Memory B cell (primary cell): ENCODE results near the gene NHLRC1.

ENCODE experiments used
- ATAC-seq: fragments of 150-1000 bp; cut with Tn5 transposase; 2 replicates; pipeline ENCODE4 v1.10.0; 2021; ENCODE audit warnings: low read depth, mild to moderate bottlenecking, moderate library complexity
- DNase-seq, 2 donors: peaks; one replicate each; pipeline ENCODE4 v3.0.0; 2022; ENCODE audit warnings: low spot score in 2 of 2
- H3K27ac Mint-ChIP-seq: one replicate; pipeline ENCODE4 v1.8.0; 2022; ENCODE audit warnings: mild to moderate bottlenecking, moderate library complexity, mixed read lengths
- H3K27me3 Mint-ChIP-seq: one replicate; pipeline ENCODE4 v1.8.0; 2022; ENCODE audit warnings: mixed read lengths
- H3K36me3 Mint-ChIP-seq: one replicate; pipeline ENCODE4 v1.8.0; 2022; ENCODE audit warnings: mild to moderate bottlenecking, mixed read lengths
- H3K4me1 Mint-ChIP-seq: one replicate; pipeline ENCODE4 v1.8.0; 2022; ENCODE audit warnings: mixed read lengths
- H3K4me3 Mint-ChIP-seq: one replicate; pipeline ENCODE4 v1.8.0; 2022; ENCODE audit warnings: mild to moderate bottlenecking, moderate library complexity, mixed read lengths
- H3K9me3 Mint-ChIP-seq: one replicate; pipeline ENCODE4 v1.8.0; 2022; ENCODE audit warnings: mixed read lengths

The NHLRC1 gene

GRCh38 chr6:18122128-18123093 is at the start of gene NHLRC1:
TSS of gene NHLRC1 (minus strand) at chr6:18122677. CDS start at chr6:18122606, 71 bp downstream.
- H3K36me3 Mint-ChIP-seq, result no peaks in the 10 kb centered on the region
- H3K4me3 Mint-ChIP-seq, result peak within 1 kb of the TSS; percentile 93
- DNase-seq, result peak; percentile 62 to 72
- peaks cover 8% of the 10 kb centered on the region for H3K4me1 Mint-ChIP-seq
- no peaks in the 10 kb centered on the region for H3K9me3 Mint-ChIP-seq
- peaks cover 2% of the 10 kb centered on the region for H3K27me3 Mint-ChIP-seq
- peak within 1 kb of the TSS; percentile 88 for H3K27ac Mint-ChIP-seq
- peak; percentile 98 for ATAC-seq

- no peaks in the 10 kb centered on the region for H3K9me3 Mint-ChIP-seq
- no peaks in the 10 kb centered on the region for H3K27me3 Mint-ChIP-seq
- peaks cover 3% of the 10 kb centered on the region for H3K4me1 Mint-ChIP-seq
- no peak for ATAC-seq
- H3K36me3 Mint-ChIP-seq, result peaks cover 51% of the 10 kb centered on the region
- no peak overlapping the region for H3K4me3 Mint-ChIP-seq
- DNase-seq, result no peak
- no peak overlapping the region for H3K27ac Mint-ChIP-seq
Observed at GRCh38 chr6:18171871-18172270, 49.4 kb upstream of the NHLRC1 start.

GRCh38 chr6:18168264-18168663 is 45.8 kb upstream of the NHLRC1 start:
- H3K36me3 Mint-ChIP-seq, result peaks cover 33% of the 10 kb centered on the region

GRCh38 chr6:18166312-18167036 is 44.0 kb upstream of the NHLRC1 start:
- no peak for ATAC-seq
- DNase-seq, result no peak
- Mint-ChIP-seq H3K4me1 (peaks cover 2% of the 10 kb centered on the region), H3K4me3 (no peak overlapping the region), H3K27me3 (no peaks in the 10 kb centered on the region), H3K27ac (no peak overlapping the region), H3K9me3 (no peaks in the 10 kb centered on the region), H3K36me3 (peaks cover 37% of the 10 kb centered on the region)

More at GRCh38 chr6:18168264-18168663, 45.8 kb upstream of the NHLRC1 start:
- no peak overlapping the region for H3K4me3 Mint-ChIP-seq
- H3K9me3 Mint-ChIP-seq, result no peaks in the 10 kb centered on the region
- ATAC-seq, result no peak
- H3K4me1 Mint-ChIP-seq, result peaks cover 2% of the 10 kb centered on the region
- no peak for DNase-seq
- H3K27me3 Mint-ChIP-seq, result no peaks in the 10 kb centered on the region
- no peak overlapping the region for H3K27ac Mint-ChIP-seq

- Mint-ChIP-seq H3K36me3 (peaks cover 37% of the 10 kb centered on the region), H3K9me3 (no peaks in the 10 kb centered on the region)
Observed at GRCh38 chr6:18165751-18166150, 43.3 kb upstream of the NHLRC1 start.

GRCh38 chr6:18162401-18162800 is 39.9 kb upstream of the NHLRC1 start:
- ATAC-seq, result no peak
- Mint-ChIP-seq H3K4me1 (peaks cover 2% of the 10 kb centered on the region), H3K9me3 (no peaks in the 10 kb centered on the region), H3K27ac (no peak overlapping the region), H3K4me3 (no peak overlapping the region), H3K27me3 (no peaks in the 10 kb centered on the region), H3K36me3 (peaks cover 29% of the 10 kb centered on the region)
- DNase-seq, result no peak

More at GRCh38 chr6:18165751-18166150, 43.3 kb upstream of the NHLRC1 start:
- ATAC-seq (no peak), DNase-seq (no peak)
- peaks cover 2% of the 10 kb centered on the region for H3K4me1 Mint-ChIP-seq
- no peak overlapping the region for H3K4me3 Mint-ChIP-seq
- H3K27me3 Mint-ChIP-seq, result no peaks in the 10 kb centered on the region
- no peak overlapping the region for H3K27ac Mint-ChIP-seq

GRCh38 chr6:18161431-18161830 is 39.0 kb upstream of the NHLRC1 start:
- ATAC-seq (no peak), DNase-seq (no peak)
- Mint-ChIP-seq H3K9me3 (no peaks in the 10 kb centered on the region), H3K27me3 (no peaks in the 10 kb centered on the region), H3K36me3 (peaks cover 29% of the 10 kb centered on the region), H3K4me3 (no peak overlapping the region), H3K27ac (peak overlapping the region; percentile 5), H3K4me1 (peaks cover 2% of the 10 kb centered on the region)

- H3K4me3 Mint-ChIP-seq, result no peak overlapping the region
- no peaks in the 10 kb centered on the region for H3K27me3 Mint-ChIP-seq
- peak overlapping the region; percentile 5 for H3K27ac Mint-ChIP-seq
- peaks cover 7% of the 10 kb centered on the region for H3K4me1 Mint-ChIP-seq
- H3K36me3 Mint-ChIP-seq, result peaks cover 29% of the 10 kb centered on the region
- no peaks in the 10 kb centered on the region for H3K9me3 Mint-ChIP-seq
- ATAC-seq, result no peak
- no peak for DNase-seq
Observed at GRCh38 chr6:18160911-18161310, 38.4 kb upstream of the NHLRC1 start.

- H3K27ac Mint-ChIP-seq, result peak overlapping the region; percentile 92
- no peaks in the 10 kb centered on the region for H3K9me3 Mint-ChIP-seq
- H3K4me1 Mint-ChIP-seq, result peaks cover 10% of the 10 kb centered on the region
- no peaks in the 10 kb centered on the region for H3K27me3 Mint-ChIP-seq
- peak; percentile 35 for ATAC-seq
- H3K4me3 Mint-ChIP-seq, result peak overlapping the region; percentile 98
- peaks cover 7% of the 10 kb centered on the region for H3K36me3 Mint-ChIP-seq
- DNase-seq, result peak; percentile 60 to 68
Observed at GRCh38 chr6:18155864-18156421, 33.5 kb upstream of the NHLRC1 start.

- Mint-ChIP-seq H3K36me3 (peaks cover 7% of the 10 kb centered on the region), H3K9me3 (no peaks in the 10 kb centered on the region), H3K27me3 (no peaks in the 10 kb centered on the region), H3K27ac (peak within 1 kb of the TSS; percentile 92), H3K4me1 (peaks cover 10% of the 10 kb centered on the region), H3K4me3 (peak within 1 kb of the TSS; percentile 98)
- ATAC-seq, result peak; percentile 83
- DNase-seq, result peak; percentile 97 to 99
Observed at GRCh38 chr6:18155150-18155863, 32.8 kb upstream of the NHLRC1 start, which contains the start of gene KDM1B. TSS of gene KDM1B (plus strand) at chr6:18155422. CDS start at chr6:18159896, 4,474 bp downstream.

GRCh38 chr6:18154507-18155149 is 32.2 kb upstream of the NHLRC1 start, which contains the start of gene TPMT:
TSS of gene TPMT (minus strand) at chr6:18155077. CDS start at chr6:18149127, 5,950 bp downstream.
- peak within 1 kb of the TSS; percentile 92 for H3K27ac Mint-ChIP-seq
- DNase-seq (no peak), ATAC-seq (peak; percentile 63)
- H3K4me3 Mint-ChIP-seq, result peak within 1 kb of the TSS; percentile 98
- H3K27me3 Mint-ChIP-seq, result no peaks in the 10 kb centered on the region
- H3K9me3 Mint-ChIP-seq, result no peaks in the 10 kb centered on the region
- H3K4me1 Mint-ChIP-seq, result peaks cover 10% of the 10 kb centered on the region
- peaks cover 2% of the 10 kb centered on the region for H3K36me3 Mint-ChIP-seq

- Mint-ChIP-seq H3K27me3 (no peaks in the 10 kb centered on the region), H3K4me1 (peaks cover 10% of the 10 kb centered on the region), H3K27ac (no peak overlapping the region), H3K9me3 (no peaks in the 10 kb centered on the region), H3K36me3 (peaks cover 5% of the 10 kb centered on the region), H3K4me3 (peak overlapping the region; percentile 22)
- no peak for DNase-seq
- no peak for ATAC-seq
Observed at GRCh38 chr6:18153311-18153703, 30.8 kb upstream of the NHLRC1 start.

GRCh38 chr6:18151801-18152200 is 29.3 kb upstream of the NHLRC1 start:
- ATAC-seq (no peak), DNase-seq (no peak)
- Mint-ChIP-seq H3K27me3 (no peaks in the 10 kb centered on the region), H3K9me3 (no peaks in the 10 kb centered on the region), H3K4me1 (peaks cover 10% of the 10 kb centered on the region), H3K4me3 (no peak overlapping the region), H3K27ac (no peak overlapping the region), H3K36me3 (peaks cover 7% of the 10 kb centered on the region)
